Transverse colon (tissue), 4 donors: ENCODE data around the gene ALKBH3. TPM values are rescaled to one million over a fixed set of nuclear protein-coding genes. Genes with fewer than 3 reads are reported as not detected.

ENCODE experiments used
- DNase-seq: peaks from one replicate; pipeline ENCODE4 v3.0.0-alpha.2; 2019
- H3K27ac ChIP-seq, 4 donors: fragments of 200-600 bp; sonication (generic); 2 replicates each; pipeline ENCODE4 v1.5.1; 2016 to 2018; ENCODE audit warnings: inconsistent platforms in 4 of 4
- H3K27me3 ChIP-seq: fragments of 200-600 bp; sonication (generic); 2 replicates; pipeline ENCODE4 v1.5.1; 2017; ENCODE audit warnings: inconsistent platforms
- H3K36me3 ChIP-seq, 4 donors: fragments of 200-600 bp; sonication (generic); 2 replicates each; pipeline ENCODE4 v1.5.1; 2017 to 2019; ENCODE audit warnings: inconsistent platforms in 4 of 4
- H3K4me1 ChIP-seq, 4 donors: fragments of 200-600 bp; sonication (generic); 2 replicates each; pipeline ENCODE4 v1.5.1; 2017 to 2020; ENCODE audit warnings: inconsistent platforms in 4 of 4
- H3K4me3 ChIP-seq, 4 donors: fragments of 200-600 bp; sonication (generic); 1 replicate in 1 of 4; 2 replicates in 3 of 4; pipeline versions ENCODE4 v1.5.1 to v1.6.1; 2017 to 2019; ENCODE audit warnings: inconsistent platforms in 4 of 4
- H3K9me3 ChIP-seq, 2 donors: fragments of 200-600 bp; sonication (generic); 2 replicates each; pipeline ENCODE4 v1.5.1; 2017 to 2019; ENCODE audit warnings: inconsistent platforms in 2 of 2
- EP300 ChIP-seq: sonication (generic); formaldehyde crosslinking; IDR thresholded peaks from one replicate; pipeline ENCODE4 v1.6.1; 2017; ENCODE audit warnings: antibody characterized with exemption, low read depth
- POLR2A ChIP-seq: fragments of 450-650 bp; IDR thresholded peaks from one replicate; pipeline ENCODE4 v1.6.1; 2016; ENCODE audit warnings: antibody characterized with exemption, mild to moderate bottlenecking, moderate library complexity
- POLR2AphosphoS5 ChIP-seq, 3 donors: sonication (generic); formaldehyde crosslinking; IDR thresholded peaks; one replicate each; pipeline ENCODE4 v1.6.1; 2016; ENCODE audit warnings: antibody characterized with exemption in 3 of 3
- WGBS, 2 donors: methylation state at CpG; one replicate each; pipeline ENCODE4 v1.1.5; 2018; ENCODE audit warnings: low coverage in 1 of 2; 5-methylcytosine and 5-hydroxymethylcytosine counted together
- in situ Hi-C, 4 donors: fragments of 200-750 bp; cut with MboI; loops; one replicate each; pipeline versions ENCODE4 v1.15.0 to v1.15.1; 2017; ENCODE audit warnings: low sequenced_read_pairs in 3 of 4, low pct_ligation_motif_present in 1 of 4, low pct_unique_long_range_greater_than_20kb in 1 of 4
- intact Hi-C: fragments of 100-400 bp; cut with DNase I; formaldehyde crosslinking; loops from one replicate; pipeline ENCODE4 v1.15.1; 2023; ENCODE audit warnings: low total_unique reads
- total RNA-seq, 4 donors: library from RNA; depleted of rRNA; stranded (reverse); fragments of >200 nt; gene quantifications; one replicate each; pipeline ENCODE4 v1.1.0, GENCODE V29; 2016
- TF ChIP-seq, protein P1 (sequence below), 5 experiments: fragments of 200-600 bp in 3 of 5; fragments of 450-650 bp in 2 of 5; sonication (generic) in 3 of 5; IDR thresholded peaks; 1 replicate in 2 of 5; 2 replicates in 3 of 5; pipeline ENCODE4 v1.5.1; 2016 to 2017; ENCODE audit warnings: antibody characterized with exemption in 5 of 5, inconsistent platforms in 3 of 5, mild to moderate bottlenecking in 2 of 5, moderate library complexity in 1 of 5

ALKBH3 gene
- total RNA-seq, 4 donors from 2014 or later = 7.2 to 27.6 (median 23.5) TPM

- Histone ChIP-seq H3K9me3 (no peaks in the 10 kb centered on the region), H3K27ac (no peak overlapping the region), H3K4me1 (peaks cover 0 to 9% (median 7%) of the 10 kb centered on the region in 4 donors), H3K4me3 (no peak overlapping the region), H3K27me3 (no peaks in the 10 kb centered on the region), H3K36me3 (no peaks in the 10 kb centered on the region)
- TF ChIP-seq POLR2AphosphoS5 (IDR thresholded peaks at IDR 0.05) = no peak
- TF ChIP-seq EP300 = no peak
- TF ChIP-seq, protein P1, sequence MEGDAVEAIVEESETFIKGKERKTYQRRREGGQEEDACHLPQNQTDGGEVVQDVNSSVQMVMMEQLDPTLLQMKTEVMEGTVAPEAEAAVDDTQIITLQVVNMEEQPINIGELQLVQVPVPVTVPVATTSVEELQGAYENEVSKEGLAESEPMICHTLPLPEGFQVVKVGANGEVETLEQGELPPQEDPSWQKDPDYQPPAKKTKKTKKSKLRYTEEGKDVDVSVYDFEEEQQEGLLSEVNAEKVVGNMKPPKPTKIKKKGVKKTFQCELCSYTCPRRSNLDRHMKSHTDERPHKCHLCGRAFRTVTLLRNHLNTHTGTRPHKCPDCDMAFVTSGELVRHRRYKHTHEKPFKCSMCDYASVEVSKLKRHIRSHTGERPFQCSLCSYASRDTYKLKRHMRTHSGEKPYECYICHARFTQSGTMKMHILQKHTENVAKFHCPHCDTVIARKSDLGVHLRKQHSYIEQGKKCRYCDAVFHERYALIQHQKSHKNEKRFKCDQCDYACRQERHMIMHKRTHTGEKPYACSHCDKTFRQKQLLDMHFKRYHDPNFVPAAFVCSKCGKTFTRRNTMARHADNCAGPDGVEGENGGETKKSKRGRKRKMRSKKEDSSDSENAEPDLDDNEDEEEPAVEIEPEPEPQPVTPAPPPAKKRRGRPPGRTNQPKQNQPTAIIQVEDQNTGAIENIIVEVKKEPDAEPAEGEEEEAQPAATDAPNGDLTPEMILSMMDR (IDR thresholded peaks at IDR 0.05) = no peak
- no peak for TF ChIP-seq POLR2A
- in situ Hi-C loops (no loop called here), intact Hi-C loops (no loop called here)
- 82% methylated on average over 6 of the region's 6 CpGs; no CpG with 5 or more reads in 1 of the 2 donors for WGBS, 2 donors
- no peak for DNase-seq
These were observed 78.8 kb downstream of the ALKBH3 start for GRCh38 chr11:43959321-43959995.

GRCh38 chr11:43962383-43963278 is 82.0 kb downstream of the ALKBH3 start:
- TF ChIP-seq POLR2A (no peak), POLR2AphosphoS5 (IDR thresholded peaks at IDR 0.05) (no peak), EP300 (no peak)
- TF ChIP-seq, protein P1 (IDR thresholded peaks at IDR 0.05) = no peak
- H3K9me3 ChIP-seq = peaks cover 0 to 4% of the 10 kb centered on the region in 2 donors
- in situ Hi-C loops (no loop called here), intact Hi-C loops (no loop called here)
- H3K36me3 ChIP-seq = no peaks in the 10 kb centered on the region
- peak overlapping the region in 2 of 4 donors; percentile 18 to 22 for H3K27ac ChIP-seq
- no peak overlapping the region for H3K4me3 ChIP-seq
- H3K27me3 ChIP-seq = no peaks in the 10 kb centered on the region
- 17 to 34% methylated on average over 11 to 13 of the region's 13 CpGs for WGBS, 2 donors
- peaks cover 0 to 9% (median 7%) of the 10 kb centered on the region in 4 donors for H3K4me1 ChIP-seq
- no peak for DNase-seq

- no peak for TF ChIP-seq EP300
- TF ChIP-seq, protein P1 (IDR thresholded peaks at IDR 0.05) = no peak
- TF ChIP-seq POLR2A = no peak
- no peak for TF ChIP-seq POLR2AphosphoS5 (IDR thresholded peaks at IDR 0.05)
- intact Hi-C loops = no loop called here
- Histone ChIP-seq H3K9me3 (peaks cover 0 to 4% of the 10 kb centered on the region in 2 donors), H3K27ac (no peak overlapping the region), H3K27me3 (peaks cover 3% of the 10 kb centered on the region), H3K36me3 (no peaks in the 10 kb centered on the region), H3K4me1 (peaks cover 0 to 9% (median 7%) of the 10 kb centered on the region in 4 donors), H3K4me3 (no peak overlapping the region)
- in situ Hi-C loops = no loop called here
- 71% methylated on average over 2 of the region's 2 CpGs; no CpG with 5 or more reads in 1 of the 2 donors for WGBS, 2 donors
- DNase-seq = no peak
These were observed 82.6 kb downstream of the ALKBH3 start for GRCh38 chr11:43963279-43963620.

GRCh38 chr11:43967661-43968060 is 87.0 kb downstream of the ALKBH3 start:
- 70% methylated on average over 2 of the region's 2 CpGs; no CpG with 5 or more reads in 1 of the 2 donors for WGBS, 2 donors
- H3K9me3 ChIP-seq = peaks cover 0 to 4% of the 10 kb centered on the region in 2 donors
- TF ChIP-seq EP300 = no peak
- TF ChIP-seq POLR2AphosphoS5 (IDR thresholded peaks at IDR 0.05) = no peak
- TF ChIP-seq, protein P1 (IDR thresholded peaks at IDR 0.05) = no peak
- TF ChIP-seq POLR2A = no peak
- H3K4me1 ChIP-seq = peaks cover 0 to under 1% (median 0%) of the 10 kb centered on the region in 4 donors
- intact Hi-C loops = no loop called here
- no peak overlapping the region for H3K4me3 ChIP-seq
- H3K27me3 ChIP-seq = peaks cover 3% of the 10 kb centered on the region
- no peak overlapping the region for H3K27ac ChIP-seq
- no peaks in the 10 kb centered on the region for H3K36me3 ChIP-seq
- no peak for DNase-seq
- in situ Hi-C loops = no loop called here
